ENCODE measurements around the gene MYO5C.

- TF ChIP-seq POLR2AphosphoS5 (IDR thresholded peaks at IDR 0.05), result no peak
- no peak for TF ChIP-seq EP300 (IDR thresholded peaks at IDR 0.05; ENCODE audit: low read depth)
These were observed 19.3 kb downstream of the MYO5C start for GRCh38 chr15:52276256-52276770.

Data from transverse colon (tissue), 3 donors.